RKO (cell line): Measurements from ENCODE around the gene GUCD1.
A peak's percentile ranks its signal among the peaks of the same experiment; 100 is the strongest.

ENCODE experiments used
- DNase-seq: peaks from one replicate; pipeline ENCODE4 v3.0.0-alpha.2; 2016; ENCODE audit warnings: low spot score

GUCD1 gene

DNA sequence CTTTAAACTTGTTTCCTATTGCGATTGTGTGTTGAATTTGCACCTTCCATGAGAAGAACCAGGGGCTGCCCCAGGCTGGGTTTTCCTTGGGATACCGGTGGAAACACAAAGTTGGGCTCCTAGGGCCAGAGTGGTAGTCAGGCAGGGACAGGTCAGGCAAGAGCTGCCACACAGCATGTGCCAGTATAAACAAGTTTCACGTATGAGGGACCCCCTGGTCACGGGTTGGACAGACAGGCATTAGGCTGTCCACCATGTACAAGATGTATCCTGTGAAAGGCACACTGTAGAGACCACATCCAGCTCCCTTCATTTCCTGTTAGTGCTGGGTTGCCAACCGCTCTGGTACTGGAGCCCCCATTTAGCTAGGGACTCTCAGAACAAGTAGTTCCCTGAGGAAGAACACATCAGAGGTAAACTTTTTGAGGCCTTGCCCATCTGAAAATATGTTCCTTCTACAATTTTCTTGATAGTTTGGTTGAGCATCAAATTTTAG, 51.0 kb downstream of the GUCD1 start:
- no peak for DNase-seq

DNA sequence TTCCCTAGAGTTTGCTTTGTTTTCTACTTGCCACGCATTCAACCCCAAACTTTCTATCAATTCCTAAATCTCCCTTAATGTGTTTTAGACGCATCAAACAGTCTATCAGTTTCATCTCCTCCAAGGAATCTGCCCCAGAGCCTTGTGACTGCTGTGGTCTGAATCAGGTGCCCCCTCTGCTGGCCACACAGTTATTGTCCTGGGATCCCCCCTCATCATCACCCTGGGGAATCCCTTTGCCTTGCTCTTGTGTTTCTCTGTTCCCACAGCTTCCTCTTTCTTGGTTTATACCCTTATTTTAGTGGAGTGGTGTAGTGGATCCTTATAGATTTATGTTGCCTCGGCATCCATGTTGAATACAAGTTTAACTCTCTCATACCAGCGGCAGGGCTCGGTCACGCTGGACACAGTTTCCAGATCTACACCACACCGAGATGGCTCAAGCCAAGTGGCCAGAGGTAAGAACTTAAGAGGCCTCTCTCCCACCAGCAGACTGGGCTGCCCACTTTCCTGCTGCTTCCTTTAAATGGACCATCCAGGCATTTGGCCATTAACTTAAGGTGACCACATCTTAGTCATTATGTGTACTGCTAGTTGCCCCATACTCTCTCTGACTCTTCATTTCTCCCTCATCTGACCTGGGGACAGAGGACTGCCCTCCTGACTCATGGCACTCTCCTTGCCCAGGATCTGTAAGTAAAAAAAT, 51.6 kb downstream of the GUCD1 start:
- peak; percentile 39 for DNase-seq

DNA sequence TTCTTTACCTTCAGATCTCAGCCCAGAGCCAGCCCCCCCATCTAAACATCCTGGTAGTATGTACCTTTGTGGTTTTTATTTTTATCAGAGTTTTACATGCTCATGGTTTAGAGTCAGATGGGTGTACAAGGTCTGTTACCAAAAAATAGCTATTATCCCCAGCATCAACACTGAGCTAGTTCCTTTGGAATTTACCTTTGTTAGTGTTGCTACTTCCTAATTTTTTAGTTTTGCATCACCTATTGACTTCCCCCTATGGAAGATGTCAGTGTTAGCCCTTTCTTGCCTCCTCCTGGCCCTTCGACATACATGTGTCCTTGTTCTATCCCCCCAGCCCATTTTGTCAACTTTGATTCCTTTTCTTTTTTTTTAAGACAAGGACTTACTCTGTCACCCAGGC, 52.4 kb downstream of the GUCD1 start:
- no peak for DNase-seq

DNA sequence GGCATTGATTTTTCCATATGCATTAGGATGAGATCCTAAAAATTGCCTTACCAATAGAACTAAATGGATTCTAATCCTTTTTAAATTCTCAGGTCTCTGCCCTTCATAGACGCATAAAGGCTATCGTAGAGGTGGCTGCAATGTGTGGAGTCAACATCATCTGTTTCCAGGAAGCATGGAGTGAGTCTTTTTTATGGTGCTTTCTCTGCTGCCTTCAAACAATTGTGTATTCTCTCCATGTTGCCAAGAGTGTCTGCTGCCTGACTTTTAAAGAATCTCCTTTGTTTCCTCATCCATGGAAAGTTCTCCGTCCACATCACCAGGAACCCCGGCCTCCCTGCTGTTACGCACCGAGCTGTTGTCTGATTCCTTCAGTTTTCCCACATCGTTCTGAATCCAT, 52.9 kb downstream of the GUCD1 start:
- DNase-seq = no peak

DNA sequence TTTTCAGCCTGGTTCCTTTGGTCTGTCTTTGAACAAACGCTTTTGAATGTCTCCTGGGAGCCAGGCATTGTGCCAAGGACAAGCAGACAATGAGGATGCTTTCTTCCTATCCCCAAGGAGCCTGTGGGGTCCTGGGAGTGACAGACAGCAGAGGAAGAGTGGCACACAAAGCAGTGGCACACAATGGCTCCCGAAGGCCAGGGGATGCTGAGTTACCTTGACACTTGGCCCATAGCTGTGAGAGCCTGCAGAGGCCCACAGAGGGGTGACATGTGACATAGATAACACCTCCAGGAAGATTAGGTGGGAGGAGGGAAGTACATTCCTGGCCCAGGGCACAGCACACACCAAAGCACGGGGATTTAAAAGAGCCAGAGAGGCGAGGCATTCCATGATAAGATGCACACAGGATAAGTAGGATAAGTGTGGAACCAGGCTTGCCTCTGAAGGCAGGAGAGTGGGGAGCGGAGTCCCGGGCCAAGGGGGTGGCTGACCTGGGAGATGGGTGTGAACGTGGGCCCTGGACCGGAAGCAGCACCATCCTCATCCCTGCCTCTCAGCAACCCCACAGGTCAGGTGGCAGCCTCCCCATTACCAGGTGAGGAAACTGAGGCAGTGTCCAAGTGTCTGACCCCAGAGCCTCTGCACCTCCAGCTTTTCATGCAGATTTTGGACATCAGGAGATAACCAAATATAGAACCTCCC, 53.5 kb downstream of the GUCD1 start:
- DNase-seq = no peak

DNA sequence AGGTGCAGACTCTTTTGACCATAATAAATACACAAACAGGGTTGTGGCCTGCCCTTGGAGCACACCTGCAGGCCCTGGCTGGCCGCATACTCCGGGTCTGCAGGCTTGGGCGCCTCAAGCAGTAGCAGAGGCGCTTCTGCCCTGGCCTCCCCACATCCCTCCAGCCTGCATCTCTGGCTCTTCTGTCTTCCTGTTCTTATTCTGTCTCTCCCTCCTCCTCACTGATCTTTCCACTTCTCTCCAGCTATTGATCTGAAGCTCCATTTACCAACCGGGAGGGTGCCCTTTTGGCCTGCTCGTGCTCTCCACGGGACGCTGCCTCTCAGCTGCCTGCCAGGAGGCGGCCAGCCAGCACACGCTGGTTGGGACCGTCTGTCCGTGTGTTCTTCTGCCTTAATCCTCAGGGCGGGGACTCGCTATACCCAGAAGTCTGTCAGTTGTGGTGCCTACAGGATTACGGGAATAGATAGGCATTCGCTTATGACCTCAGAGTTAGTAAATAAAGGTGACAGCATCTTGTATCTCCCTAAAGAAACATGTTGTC, 54.6 kb downstream of the GUCD1 start:
- no peak for DNase-seq

DNA sequence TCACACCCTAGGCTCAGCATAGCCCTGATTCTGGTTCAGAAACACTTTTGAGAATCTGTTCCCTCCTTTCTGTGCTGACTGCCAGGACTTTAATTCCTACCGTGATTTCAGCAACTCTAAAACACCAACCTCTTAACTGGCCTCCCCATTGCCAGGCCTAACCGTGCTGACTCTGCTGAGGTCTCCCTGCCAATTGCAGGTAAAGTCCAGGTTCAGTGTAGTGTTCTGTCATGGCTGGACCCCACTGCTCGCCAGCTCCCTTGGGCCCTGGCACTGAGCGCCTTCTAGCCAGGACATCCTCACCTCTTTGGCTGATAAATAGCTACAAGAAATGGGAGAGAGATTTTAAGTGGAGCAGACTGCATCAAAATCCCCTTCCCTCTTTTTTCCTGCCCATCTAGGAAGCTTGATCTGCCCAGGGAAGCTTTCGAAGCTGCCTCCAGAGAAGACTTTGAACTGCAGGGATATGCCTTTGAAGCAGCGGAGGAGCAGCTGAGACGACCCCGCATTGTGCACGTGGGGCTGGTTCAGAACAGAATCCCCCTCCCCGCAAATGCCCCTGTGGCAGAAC, 55.1 kb downstream of the GUCD1 start:
- no peak for DNase-seq

DNA sequence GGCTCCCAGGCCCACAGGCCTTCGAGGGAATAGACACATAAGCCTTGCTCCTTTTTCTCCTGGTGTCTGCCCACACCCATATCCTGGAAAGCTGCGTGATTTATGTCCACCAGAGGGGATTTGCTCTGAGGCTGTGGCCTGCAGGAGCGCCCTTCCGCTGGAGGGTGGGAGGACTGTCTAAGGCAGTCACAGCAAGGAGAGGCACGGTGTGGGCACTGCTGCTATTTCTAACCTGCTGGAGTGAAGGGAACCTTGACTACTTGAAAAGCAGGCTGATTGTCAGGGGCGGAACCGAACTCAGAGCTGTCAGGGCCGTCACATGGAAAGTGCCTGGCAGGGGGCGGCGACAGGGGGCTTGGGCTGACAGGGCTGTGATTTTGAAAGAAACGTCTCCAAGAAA, 56.1 kb downstream of the GUCD1 start:
- no peak for DNase-seq

DNA sequence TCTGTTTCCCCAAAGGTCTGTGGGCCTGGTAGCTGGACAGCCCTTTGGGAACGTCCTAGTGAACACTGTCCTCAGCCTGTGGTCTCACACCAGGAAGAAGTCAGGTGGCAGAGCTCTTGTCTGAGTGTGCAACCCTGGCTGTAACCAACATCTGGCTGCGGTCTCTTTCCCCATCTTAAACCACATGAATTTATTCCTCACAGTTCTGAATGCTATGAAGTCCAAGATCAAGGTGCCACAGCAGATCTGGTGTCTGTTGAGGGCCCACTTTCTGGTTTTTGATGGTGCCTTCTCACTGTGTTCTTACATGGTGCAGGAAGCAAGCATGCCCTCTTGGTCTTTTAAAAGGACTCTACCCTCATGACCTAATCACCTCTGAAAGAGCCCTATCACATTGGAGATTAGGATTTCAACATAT, 57.1 kb downstream of the GUCD1 start:
- no peak for DNase-seq

DNA sequence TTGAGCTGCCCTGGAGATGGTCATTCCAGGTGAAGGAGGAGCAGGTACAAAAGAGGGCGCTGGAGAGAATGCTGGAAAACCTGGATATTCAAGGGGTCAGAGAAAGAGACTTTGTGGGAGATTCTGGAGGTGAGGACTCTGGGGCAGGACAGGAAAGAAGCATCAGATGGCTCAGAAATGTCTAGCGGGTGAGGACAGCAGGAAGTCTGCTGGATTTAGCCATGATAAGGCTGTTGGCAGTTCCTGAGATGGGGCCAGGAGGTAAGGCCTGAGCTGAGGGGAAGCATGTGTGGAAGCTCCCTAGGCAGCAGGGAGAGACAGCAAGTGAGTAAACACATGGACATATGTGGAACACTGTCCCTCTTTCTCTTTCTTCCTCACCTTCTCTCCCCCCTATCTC, 58.3 kb downstream of the GUCD1 start:
- DNase-seq = no peak

DNA sequence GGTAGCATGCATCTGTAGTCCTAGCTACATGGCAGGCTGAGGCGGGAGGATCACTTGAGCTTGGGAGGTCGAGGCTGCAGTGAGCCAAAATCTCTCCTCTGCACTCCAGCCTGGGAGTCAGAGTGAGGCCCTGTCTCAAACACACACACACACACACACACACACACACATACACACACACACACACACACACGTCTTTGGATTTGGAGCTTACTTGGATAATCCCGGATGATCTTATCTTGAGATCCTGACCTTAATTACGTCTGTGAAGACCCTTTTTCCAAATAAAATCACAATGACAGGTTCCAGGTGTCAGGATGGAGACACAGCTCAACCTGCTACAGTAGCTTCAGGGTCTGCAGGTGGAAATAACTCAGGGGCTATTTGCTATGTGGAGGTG, 58.7 kb downstream of the GUCD1 start:
- no peak for DNase-seq

DNA sequence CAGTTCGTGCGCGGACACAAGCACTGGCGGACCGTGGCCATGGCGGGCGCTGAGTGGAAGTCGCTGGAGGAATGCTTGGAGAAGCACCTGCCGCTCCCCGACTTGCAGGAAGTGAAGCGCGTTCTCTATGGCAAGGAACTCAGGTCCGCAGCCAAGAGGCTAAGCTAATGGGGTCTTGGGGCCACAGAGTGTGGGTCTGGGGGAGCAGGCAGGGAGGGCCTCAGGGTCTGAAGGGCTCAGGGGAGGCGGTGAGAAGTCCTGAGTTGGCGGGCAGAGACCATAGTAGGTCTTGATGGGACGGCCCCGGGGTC, 59.6 kb downstream of the GUCD1 start:
- DNase-seq = no peak

DNA sequence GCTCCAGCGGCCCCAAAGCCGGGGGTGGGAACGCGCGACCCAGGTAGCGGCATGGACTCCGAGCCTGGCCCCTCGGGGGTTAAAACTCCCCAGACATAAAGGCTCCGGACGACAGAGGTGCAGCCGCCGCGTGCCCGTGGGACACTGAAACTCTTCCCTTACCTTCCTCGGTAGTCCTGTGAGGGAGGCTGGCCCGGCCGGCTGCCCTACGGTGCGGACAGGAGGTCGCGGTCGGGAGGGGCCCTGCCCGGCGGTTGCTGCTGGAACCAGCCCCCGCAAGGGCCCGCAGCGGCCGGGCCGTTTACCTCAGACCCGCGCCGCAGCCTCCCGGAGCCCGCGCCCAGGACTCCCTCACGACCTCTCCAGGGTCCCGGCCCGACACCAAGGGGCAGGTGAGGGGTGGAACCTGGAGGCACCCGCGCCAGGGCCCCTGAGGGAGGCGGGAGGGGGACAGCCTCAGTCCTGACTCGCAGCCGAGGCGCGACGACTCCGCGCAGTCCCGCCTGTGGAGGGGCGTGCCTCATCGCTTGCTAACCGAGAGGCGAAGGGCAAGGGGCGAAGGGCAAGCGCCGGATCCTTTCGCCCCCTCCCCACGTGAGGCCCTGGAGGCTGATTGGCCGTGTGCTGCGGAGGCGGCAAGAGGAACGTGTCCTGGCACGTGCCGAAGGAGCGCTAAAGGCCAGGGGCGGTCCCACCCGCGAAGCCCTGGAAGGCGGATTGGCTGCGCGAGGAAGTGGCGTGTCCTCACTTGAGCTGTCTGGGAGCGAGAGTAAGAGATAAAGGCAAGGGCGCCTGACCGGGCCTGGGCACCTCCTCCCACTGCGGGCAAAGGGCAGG, 60.2 kb downstream of the GUCD1 start, which contains the start of gene UPB1:
Gene UPB1 (plus strand): TSS at position 805 of the 837 bp plus-strand sequence. CDS start 72 bp downstream, outside the sequence.
- no peak for DNase-seq

DNA sequence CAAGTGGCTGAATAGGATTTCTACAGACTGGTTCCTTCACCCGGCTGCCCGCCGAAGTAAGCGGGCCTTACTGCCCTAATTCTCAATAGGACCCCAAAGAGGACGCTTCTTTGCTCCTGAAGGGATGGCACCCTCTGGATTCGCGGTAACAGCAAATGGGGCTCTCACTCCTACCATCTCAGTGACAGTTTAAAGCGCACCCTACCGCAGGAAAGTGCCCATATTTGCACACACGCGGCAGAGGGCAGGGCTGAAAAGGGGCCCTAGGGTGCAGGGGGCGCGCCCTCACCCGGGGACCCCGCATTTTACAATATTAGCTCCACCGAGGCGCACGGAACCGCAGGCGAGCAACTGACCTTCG, 60.8 kb downstream of the GUCD1 start:
- no peak for DNase-seq

DNA sequence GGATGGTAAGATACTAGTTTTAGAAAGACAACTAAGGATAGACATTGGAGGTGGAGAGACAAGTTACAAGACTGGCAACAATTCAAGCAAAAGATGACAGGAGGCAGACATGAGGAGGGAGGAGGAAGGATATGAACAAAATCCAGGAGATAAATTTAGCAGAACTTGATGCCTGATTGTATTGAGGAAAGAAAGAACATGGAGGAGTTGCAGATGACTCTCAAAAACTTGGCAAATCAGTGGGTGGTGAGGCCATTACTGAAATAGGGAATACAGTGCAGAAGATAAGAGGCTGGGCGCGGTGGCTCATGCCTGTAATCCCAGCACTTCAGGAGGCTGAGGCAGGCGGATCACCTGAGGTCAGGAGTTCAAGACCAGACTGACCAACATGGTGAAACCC, 62.5 kb downstream of the GUCD1 start:
- no peak for DNase-seq
